ENCODE data around the gene STXBP6.

STXBP6 gene

GRCh38 chr14:25055005-25055404, 5.1 kb upstream of the STXBP6 start:
- TF ChIP-seq CTCF (IDR thresholded peaks at IDR 0.05; ENCODE audit: low read depth, low read length) = no peak
- no peak for DNase-seq (ENCODE audit: low read depth, low spot score)
- no peak overlapping the region for H3K4me3 ChIP-seq (ENCODE audit: low read depth, low read length)
- in situ Hi-C loops (cut with HindIII; ENCODE audit: low sequenced_read_pairs) = no loop called here

GRCh38 chr14:25053585-25053984, 3.6 kb upstream of the STXBP6 start:
- no peak overlapping the region for H3K4me3 ChIP-seq (ENCODE audit: low read depth, low read length)
- TF ChIP-seq CTCF (IDR thresholded peaks at IDR 0.05; ENCODE audit: low read depth, low read length) = no peak
- in situ Hi-C loops (cut with HindIII; ENCODE audit: low sequenced_read_pairs) = no loop called here
- DNase-seq (ENCODE audit: low read depth, low spot score) = no peak

GRCh38 chr14:25052921-25053320, 3.0 kb upstream of the STXBP6 start:
- in situ Hi-C loops (cut with HindIII; ENCODE audit: low sequenced_read_pairs) = no loop called here
- TF ChIP-seq CTCF (IDR thresholded peaks at IDR 0.05; ENCODE audit: low read depth, low read length) = no peak
- H3K4me3 ChIP-seq (ENCODE audit: low read depth, low read length) = no peak overlapping the region
- DNase-seq (ENCODE audit: low read depth, low spot score) = no peak

GRCh38 chr14:25052385-25052784, 2.4 kb upstream of the STXBP6 start:
- no peak for TF ChIP-seq CTCF (IDR thresholded peaks at IDR 0.05; ENCODE audit: low read depth, low read length)
- no peak for DNase-seq (ENCODE audit: low read depth, low spot score)
- in situ Hi-C loops (cut with HindIII; ENCODE audit: low sequenced_read_pairs) = no loop called here
- H3K4me3 ChIP-seq (ENCODE audit: low read depth, low read length) = no peak overlapping the region

GRCh38 chr14:25050269-25051150, 563 bp upstream of the STXBP6 start:
- TF ChIP-seq CTCF (IDR thresholded peaks at IDR 0.05; ENCODE audit: low read depth, low read length) = no peak
- H3K4me3 ChIP-seq (ENCODE audit: low read depth, low read length) = peak overlapping the region; percentile 43
- in situ Hi-C loops (cut with HindIII; ENCODE audit: low sequenced_read_pairs) = no loop called here
- peak; percentile 59 for DNase-seq (ENCODE audit: low read depth, low spot score)

- peak overlapping the region; percentile 29 for H3K4me3 ChIP-seq (ENCODE audit: low read depth, low read length)
- in situ Hi-C loops (cut with HindIII; ENCODE audit: low sequenced_read_pairs) = no loop called here
- DNase-seq (ENCODE audit: low read depth, low spot score) = peak; percentile 11
- TF ChIP-seq CTCF (IDR thresholded peaks at IDR 0.05; ENCODE audit: low read depth, low read length) = no peak
Measured at GRCh38 chr14:25049093-25049567, 817 bp downstream of the STXBP6 start.

All from astrocyte of the spinal cord (primary cell).